ENCODE measurements around the gene PLCB3. TPM values are rescaled to one million over a fixed set of nuclear protein-coding genes. Genes with fewer than 3 reads are reported as not detected.

The PLCB3 gene
- total and polyA plus RNA-seq, 10 of the 15 experiments (the other 5 are each of a cell fraction or from before 2014, with no cell fraction given): 0.03 to 10.3 (median 3.3) TPM

DNA sequence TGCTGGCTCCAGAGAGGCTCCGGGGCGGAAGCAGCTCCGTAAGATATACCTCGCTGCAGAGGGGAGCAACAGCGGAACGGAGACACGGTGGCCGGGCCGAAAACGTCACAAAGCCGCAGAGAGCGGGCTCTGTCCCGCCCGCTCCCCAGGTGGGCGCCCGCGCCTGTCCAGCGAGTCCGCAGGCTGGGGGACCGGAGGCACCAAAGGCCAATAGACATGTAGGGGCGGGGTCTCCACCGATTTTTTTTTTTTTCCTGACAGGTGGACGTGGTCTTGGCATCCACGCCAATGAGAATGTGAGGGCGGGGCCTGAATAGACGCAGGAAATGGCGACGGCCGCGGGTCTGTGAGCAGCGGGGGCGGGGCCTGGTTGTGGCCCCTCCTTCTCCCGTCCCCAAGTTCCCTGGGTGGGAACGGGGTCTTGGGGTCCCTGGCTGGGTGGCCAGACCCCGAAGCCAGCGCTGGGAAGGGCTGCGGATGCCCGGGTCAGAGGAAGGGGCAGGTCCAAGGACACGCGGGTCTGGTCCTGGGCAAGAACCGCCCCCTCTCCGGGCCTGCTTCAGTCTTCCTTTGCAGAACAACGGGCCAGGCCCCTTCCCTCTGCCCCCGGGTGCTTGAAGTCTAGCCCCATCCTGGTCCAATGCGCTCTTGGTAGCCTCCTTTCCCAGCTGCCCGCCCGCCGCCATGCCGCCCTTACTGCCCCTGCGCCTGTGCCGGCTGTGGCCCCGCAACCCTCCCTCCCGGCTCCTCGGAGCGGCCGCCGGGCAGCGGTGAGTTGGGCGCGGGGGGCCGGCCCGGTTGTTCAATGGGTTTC, 21.0 kb upstream of the PLCB3 start, which contains the start of gene DNAJC4 (continued):
- TF ChIP-seq, protein P1, sequence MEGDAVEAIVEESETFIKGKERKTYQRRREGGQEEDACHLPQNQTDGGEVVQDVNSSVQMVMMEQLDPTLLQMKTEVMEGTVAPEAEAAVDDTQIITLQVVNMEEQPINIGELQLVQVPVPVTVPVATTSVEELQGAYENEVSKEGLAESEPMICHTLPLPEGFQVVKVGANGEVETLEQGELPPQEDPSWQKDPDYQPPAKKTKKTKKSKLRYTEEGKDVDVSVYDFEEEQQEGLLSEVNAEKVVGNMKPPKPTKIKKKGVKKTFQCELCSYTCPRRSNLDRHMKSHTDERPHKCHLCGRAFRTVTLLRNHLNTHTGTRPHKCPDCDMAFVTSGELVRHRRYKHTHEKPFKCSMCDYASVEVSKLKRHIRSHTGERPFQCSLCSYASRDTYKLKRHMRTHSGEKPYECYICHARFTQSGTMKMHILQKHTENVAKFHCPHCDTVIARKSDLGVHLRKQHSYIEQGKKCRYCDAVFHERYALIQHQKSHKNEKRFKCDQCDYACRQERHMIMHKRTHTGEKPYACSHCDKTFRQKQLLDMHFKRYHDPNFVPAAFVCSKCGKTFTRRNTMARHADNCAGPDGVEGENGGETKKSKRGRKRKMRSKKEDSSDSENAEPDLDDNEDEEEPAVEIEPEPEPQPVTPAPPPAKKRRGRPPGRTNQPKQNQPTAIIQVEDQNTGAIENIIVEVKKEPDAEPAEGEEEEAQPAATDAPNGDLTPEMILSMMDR (IDR thresholded peaks at IDR 0.05 in 2 of 3, conservative IDR thresholded peaks at IDR 0.05 in 1 of 3; ENCODE audit: control insufficient read depth in 2 of 3, extremely low read depth in 1 of 3, insufficient read depth in 1 of 3, low read depth in 3 of 3, low read length in 3 of 3): no peak
- TF ChIP-seq, protein P2, sequence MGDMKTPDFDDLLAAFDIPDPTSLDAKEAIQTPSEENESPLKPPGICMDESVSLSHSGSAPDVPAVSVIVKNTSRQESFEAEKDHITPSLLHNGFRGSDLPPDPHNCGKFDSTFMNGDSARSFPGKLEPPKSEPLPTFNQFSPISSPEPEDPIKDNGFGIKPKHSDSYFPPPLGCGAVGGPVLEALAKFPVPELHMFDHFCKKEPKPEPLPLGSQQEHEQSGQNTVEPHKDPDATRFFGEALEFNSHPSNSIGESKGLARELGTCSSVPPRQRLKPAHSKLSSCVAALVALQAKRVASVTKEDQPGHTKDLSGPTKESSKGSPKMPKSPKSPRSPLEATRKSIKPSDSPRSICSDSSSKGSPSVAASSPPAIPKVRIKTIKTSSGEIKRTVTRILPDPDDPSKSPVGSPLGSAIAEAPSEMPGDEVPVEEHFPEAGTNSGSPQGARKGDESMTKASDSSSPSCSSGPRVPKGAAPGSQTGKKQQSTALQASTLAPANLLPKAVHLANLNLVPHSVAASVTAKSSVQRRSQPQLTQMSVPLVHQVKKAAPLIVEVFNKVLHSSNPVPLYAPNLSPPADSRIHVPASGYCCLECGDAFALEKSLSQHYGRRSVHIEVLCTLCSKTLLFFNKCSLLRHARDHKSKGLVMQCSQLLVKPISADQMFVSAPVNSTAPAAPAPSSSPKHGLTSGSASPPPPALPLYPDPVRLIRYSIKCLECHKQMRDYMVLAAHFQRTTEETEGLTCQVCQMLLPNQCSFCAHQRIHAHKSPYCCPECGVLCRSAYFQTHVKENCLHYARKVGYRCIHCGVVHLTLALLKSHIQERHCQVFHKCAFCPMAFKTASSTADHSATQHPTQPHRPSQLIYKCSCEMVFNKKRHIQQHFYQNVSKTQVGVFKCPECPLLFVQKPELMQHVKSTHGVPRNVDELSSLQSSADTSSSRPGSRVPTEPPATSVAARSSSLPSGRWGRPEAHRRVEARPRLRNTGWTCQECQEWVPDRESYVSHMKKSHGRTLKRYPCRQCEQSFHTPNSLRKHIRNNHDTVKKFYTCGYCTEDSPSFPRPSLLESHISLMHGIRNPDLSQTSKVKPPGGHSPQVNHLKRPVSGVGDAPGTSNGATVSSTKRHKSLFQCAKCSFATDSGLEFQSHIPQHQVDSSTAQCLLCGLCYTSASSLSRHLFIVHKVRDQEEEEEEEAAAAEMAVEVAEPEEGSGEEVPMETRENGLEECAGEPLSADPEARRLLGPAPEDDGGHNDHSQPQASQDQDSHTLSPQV (IDR thresholded peaks at IDR 0.05): no peak
- TF ChIP-seq CHD4 (IDR thresholded peaks at IDR 0.05) (no peak), CBX3 (IDR thresholded peaks at IDR 0.05; ENCODE audit: borderline replicate concordance, low read depth) (no peak), ZNF217 (IDR thresholded peaks at IDR 0.05) (no peak), ZNF207 (IDR thresholded peaks at IDR 0.05; ENCODE audit: borderline replicate concordance) (peak; percentile 50; the same call in 1 of the 2 replicates), HDGF (IDR thresholded peaks at IDR 0.05) (0 out of 2 replicates have a peak, but pooled peaks have one; percentile 59), YY1 (IDR thresholded peaks at IDR 0.05; ENCODE audit: low read depth, low read length) (peak; percentile 84), ETV6 (conservative IDR thresholded peaks at IDR 0.05 in 1 of 2, IDR thresholded peaks at IDR 0.05 in 1 of 2; ENCODE audit: borderline replicate concordance in 1 of 2, low read depth in 1 of 2) (peak in 1 of 2 experiments; percentile 17; a peak in 1 of 4 replicates), NFIC (IDR thresholded peaks at IDR 0.05; ENCODE audit: low read depth, low read length) (no peak), MXI1 (IDR thresholded peaks at IDR 0.05; ENCODE audit: low read depth, low read length) (no peak), SP1 (IDR thresholded peaks at IDR 0.05; ENCODE audit: low read depth, low read length) (no peak), MTA3 (IDR thresholded peaks at IDR 0.05; ENCODE audit: borderline replicate concordance, low read length) (no peak), NR2C2 (IDR thresholded peaks at IDR 0.05; ENCODE audit: borderline replicate concordance, control insufficient read depth, insufficient read length, low read depth) (no peak), EED (IDR thresholded peaks at IDR 0.05; ENCODE audit: low read depth) (no peak), STAT3 (IDR thresholded peaks at IDR 0.05; ENCODE audit: low read depth, low read length) (no peak), YBX1 (IDR thresholded peaks at IDR 0.05) (no peak)
- TF ChIP-seq, protein P3, sequence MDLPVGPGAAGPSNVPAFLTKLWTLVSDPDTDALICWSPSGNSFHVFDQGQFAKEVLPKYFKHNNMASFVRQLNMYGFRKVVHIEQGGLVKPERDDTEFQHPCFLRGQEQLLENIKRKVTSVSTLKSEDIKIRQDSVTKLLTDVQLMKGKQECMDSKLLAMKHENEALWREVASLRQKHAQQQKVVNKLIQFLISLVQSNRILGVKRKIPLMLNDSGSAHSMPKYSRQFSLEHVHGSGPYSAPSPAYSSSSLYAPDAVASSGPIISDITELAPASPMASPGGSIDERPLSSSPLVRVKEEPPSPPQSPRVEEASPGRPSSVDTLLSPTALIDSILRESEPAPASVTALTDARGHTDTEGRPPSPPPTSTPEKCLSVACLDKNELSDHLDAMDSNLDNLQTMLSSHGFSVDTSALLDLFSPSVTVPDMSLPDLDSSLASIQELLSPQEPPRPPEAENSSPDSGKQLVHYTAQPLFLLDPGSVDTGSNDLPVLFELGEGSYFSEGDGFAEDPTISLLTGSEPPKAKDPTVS (IDR thresholded peaks at IDR 0.05; ENCODE audit: low read depth, low read length): no peak
- TF ChIP-seq, protein P4, sequence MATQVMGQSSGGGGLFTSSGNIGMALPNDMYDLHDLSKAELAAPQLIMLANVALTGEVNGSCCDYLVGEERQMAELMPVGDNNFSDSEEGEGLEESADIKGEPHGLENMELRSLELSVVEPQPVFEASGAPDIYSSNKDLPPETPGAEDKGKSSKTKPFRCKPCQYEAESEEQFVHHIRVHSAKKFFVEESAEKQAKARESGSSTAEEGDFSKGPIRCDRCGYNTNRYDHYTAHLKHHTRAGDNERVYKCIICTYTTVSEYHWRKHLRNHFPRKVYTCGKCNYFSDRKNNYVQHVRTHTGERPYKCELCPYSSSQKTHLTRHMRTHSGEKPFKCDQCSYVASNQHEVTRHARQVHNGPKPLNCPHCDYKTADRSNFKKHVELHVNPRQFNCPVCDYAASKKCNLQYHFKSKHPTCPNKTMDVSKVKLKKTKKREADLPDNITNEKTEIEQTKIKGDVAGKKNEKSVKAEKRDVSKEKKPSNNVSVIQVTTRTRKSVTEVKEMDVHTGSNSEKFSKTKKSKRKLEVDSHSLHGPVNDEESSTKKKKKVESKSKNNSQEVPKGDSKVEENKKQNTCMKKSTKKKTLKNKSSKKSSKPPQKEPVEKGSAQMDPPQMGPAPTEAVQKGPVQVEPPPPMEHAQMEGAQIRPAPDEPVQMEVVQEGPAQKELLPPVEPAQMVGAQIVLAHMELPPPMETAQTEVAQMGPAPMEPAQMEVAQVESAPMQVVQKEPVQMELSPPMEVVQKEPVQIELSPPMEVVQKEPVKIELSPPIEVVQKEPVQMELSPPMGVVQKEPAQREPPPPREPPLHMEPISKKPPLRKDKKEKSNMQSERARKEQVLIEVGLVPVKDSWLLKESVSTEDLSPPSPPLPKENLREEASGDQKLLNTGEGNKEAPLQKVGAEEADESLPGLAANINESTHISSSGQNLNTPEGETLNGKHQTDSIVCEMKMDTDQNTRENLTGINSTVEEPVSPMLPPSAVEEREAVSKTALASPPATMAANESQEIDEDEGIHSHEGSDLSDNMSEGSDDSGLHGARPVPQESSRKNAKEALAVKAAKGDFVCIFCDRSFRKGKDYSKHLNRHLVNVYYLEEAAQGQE (IDR thresholded peaks at IDR 0.05; ENCODE audit: low read depth, low read length): no peak
